Uterus (tissue), 2 donors: Measurements from ENCODE around the gene SEC63.

Experiments used
- POLR2A ChIP-seq, 2 donors: fragments of 450-650 bp; IDR thresholded peaks; one replicate each; pipeline ENCODE4 v1.6.1; 2016; ENCODE audit warnings: antibody characterized with exemption in 2 of 2, mild to moderate bottlenecking in 1 of 2, moderate library complexity in 1 of 2
- TF ChIP-seq, protein P1 (sequence below), 4 experiments: fragments of 200-600 bp in 2 of 4; fragments of 450-650 bp in 2 of 4; sonication (generic) in 2 of 4; IDR thresholded peaks; one replicate each; pipeline ENCODE4 v1.5.1; 2016 to 2019; ENCODE audit warnings: antibody characterized with exemption in 4 of 4, mild to moderate bottlenecking in 2 of 4, moderate library complexity in 1 of 4

DNA sequence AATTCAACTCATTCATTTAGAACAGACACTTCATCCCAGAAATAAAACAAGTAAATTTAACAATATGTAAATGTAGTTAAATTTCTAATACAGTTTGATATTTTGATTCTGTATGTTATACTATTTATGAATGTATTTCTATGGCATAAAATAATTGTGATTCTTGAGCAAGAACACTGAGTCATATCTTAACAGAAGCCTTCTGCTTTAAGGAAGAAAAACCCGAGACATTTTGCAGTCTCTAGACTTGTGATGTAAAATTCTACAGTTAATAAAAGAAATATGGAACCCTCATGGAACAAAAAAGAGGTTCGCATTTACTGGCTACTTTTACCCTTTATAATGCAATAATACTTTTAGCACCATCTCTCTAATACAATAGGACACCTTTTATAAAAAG, 86.0 kb downstream of the SEC63 start:
- TF ChIP-seq POLR2A (IDR thresholded peaks at IDR 0.05), result no peak
- TF ChIP-seq, protein P1, sequence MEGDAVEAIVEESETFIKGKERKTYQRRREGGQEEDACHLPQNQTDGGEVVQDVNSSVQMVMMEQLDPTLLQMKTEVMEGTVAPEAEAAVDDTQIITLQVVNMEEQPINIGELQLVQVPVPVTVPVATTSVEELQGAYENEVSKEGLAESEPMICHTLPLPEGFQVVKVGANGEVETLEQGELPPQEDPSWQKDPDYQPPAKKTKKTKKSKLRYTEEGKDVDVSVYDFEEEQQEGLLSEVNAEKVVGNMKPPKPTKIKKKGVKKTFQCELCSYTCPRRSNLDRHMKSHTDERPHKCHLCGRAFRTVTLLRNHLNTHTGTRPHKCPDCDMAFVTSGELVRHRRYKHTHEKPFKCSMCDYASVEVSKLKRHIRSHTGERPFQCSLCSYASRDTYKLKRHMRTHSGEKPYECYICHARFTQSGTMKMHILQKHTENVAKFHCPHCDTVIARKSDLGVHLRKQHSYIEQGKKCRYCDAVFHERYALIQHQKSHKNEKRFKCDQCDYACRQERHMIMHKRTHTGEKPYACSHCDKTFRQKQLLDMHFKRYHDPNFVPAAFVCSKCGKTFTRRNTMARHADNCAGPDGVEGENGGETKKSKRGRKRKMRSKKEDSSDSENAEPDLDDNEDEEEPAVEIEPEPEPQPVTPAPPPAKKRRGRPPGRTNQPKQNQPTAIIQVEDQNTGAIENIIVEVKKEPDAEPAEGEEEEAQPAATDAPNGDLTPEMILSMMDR (IDR thresholded peaks at IDR 0.05), result no peak
